HG02970 (cell line): ENCODE data around the gene ADGRA1.

Experiments used
- ATAC-seq: cut with Tn5 transposase; IDR thresholded peaks from one replicate; pipeline ENCODE4 v1.9.1; 2021; ENCODE audit warnings: mild to moderate bottlenecking, moderate library complexity, moderate number of reproducible peaks; ENCODE audit not compliant: unreplicated experiment, low FRiP score

The ADGRA1 gene

DNA sequence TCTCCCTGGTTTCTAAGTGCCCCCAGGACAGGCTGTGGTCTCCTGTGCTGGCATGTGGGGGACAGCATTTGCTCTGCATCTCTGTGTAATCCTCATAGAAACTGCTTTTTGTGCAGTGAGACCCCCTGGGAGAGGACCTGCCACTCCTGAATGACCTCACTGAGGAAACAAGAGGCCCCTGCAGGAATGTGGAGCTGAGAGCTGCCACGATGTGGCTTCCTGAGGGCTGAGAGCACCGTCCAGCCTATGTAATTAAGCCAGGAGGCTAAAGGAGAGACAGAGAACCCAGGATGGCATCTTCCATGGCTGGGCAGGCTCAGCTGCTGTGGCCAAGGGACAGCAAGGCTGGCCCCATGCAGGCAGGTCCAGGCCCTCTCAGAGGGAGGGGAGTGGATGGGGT lies 32.3 kb upstream of the ADGRA1 start:
- no peak for ATAC-seq

GRCh38 chr10:133056001-133056400 lies 31.7 kb upstream of the ADGRA1 start:
- ATAC-seq = no peak

GRCh38 chr10:133056651-133057178 lies 31.0 kb upstream of the ADGRA1 start:
- no peak for ATAC-seq

GRCh38 chr10:133058331-133059092 lies 29.2 kb upstream of the ADGRA1 start:
- no peak for ATAC-seq

DNA sequence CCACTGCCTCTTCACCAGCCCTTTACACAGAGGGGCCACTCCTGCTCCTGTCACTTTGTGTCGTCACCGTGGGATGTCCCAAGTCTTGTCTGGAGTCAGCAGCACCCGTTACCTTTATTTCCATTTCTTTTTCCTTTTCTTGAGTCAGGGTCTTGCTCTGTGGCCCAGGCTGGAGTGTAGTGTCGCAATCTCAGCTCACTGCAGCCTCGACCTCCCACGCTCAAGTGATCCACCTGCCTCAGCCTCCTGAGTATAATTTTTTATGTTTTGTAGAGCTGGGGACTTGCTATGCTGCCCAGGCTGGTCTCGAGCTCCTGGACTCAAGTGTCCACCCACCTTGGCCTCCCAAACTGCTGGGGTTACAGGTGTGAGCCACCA lies 28.6 kb upstream of the ADGRA1 start:
- ATAC-seq = no peak

GRCh38 chr10:133059571-133059970 lies 28.2 kb upstream of the ADGRA1 start:
- ATAC-seq = no peak

DNA sequence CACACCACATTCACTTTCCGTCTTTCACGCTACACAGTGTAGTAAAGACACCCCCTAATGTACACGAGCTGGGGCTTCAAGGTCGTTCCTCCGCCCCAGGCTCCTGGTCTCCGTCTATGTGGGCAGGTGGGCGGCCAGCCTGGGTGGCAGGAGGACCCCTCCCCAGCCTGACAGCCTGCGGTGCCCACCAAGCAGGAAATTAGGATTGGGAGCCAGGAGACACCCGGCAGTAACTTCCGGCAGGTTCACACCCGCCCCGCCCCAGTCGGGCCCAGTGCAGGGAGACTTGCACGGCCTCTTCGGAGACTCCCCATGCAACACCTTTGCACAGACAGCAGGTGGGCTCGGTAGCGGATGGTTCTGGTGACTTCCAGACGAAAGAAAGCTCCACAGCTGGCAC lies 27.7 kb upstream of the ADGRA1 start:
- ATAC-seq = no peak

DNA sequence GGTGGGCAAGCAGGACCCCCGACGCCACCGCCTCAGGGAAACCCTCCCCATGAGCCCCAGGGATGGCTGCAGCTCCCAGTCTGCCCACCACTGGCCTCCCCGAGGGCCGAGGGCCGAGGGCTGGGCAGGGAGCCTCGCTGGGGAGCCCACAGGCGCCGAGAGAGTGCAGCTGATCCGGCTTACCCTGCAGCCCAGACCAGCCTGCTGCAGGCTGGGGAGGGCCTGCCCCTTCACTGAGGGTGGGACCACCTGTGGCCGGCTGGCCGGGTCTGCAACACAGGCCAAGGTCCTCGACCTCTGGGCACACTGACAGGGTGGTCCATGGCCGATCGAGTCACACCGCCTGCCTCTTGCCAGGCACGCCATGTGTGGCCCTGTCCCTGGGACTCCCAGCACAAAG lies 27.3 kb upstream of the ADGRA1 start:
- ATAC-seq = no peak

GRCh38 chr10:133060881-133061280 lies 26.8 kb upstream of the ADGRA1 start:
- no peak for ATAC-seq

- no peak for ATAC-seq
Measured at GRCh38 chr10:133061296-133062038, 26.3 kb upstream of the ADGRA1 start.

DNA sequence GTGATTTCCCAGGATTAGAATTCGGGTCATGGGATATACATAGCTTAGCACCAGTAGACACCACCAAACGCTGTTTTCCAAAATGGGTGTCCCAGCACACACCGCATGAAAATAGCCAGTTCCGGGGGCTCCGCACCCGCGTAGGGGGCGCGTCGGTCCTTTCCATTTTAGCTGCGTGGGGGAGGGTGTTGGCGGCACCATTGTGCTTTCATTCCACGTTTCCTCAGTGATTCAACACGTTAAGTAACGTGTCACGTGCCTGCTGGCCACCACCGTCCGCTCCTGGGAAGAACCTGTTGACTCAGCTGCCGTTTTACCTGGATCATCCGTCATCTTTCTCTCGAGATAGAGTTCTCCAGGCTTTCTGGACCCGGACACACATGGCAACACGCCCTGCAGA lies 25.6 kb upstream of the ADGRA1 start:
- ATAC-seq = no peak

GRCh38 chr10:133062635-133063034 lies 25.1 kb upstream of the ADGRA1 start:
- no peak for ATAC-seq

- ATAC-seq = no peak
Measured at GRCh38 chr10:133067149-133068105, 20.3 kb upstream of the ADGRA1 start.

DNA sequence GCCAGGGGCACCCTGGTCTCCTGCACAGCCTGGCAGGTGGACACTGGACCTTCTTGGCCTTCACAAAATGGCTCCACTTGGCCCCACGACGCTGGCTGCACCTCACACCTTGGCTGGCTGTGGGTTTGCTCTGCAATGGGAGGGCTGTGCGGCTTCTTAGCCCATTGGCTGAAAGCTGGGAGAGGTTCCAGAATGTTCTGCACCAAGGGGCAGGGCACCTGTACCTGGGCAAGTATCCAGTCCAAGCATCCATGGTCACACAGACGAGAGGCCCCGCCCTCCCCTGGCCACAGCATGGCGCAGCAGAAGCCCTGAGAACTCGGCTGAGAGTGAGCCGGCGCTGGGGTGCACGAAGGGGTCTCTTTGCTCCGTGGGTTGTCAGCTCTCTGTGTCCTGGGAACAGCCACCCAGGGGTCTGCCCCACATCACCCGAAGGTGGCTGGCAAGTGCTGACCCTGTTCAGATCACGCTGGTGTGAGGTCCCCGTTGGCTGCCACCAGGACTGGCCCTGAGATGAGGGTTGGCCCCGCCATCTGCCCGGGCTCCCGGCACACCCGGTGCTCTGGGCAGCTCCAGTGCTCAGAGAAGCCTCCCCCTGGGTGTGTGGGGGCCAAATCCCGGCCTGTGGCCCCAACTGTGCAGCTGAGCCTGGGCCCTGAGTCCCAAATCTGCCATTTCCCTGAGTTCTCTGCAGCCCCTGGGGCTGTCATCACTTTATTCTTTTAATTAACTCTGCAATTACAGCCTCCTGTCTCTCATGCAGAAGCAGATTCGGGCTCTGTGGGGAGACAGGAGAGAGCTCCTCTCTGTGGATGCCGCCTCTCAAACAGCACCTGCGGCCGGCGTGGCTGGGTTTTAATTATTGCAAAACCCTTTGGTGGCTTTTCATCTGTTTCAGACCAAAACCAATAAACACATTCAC lies 19.4 kb upstream of the ADGRA1 start:
- ATAC-seq = no peak

DNA sequence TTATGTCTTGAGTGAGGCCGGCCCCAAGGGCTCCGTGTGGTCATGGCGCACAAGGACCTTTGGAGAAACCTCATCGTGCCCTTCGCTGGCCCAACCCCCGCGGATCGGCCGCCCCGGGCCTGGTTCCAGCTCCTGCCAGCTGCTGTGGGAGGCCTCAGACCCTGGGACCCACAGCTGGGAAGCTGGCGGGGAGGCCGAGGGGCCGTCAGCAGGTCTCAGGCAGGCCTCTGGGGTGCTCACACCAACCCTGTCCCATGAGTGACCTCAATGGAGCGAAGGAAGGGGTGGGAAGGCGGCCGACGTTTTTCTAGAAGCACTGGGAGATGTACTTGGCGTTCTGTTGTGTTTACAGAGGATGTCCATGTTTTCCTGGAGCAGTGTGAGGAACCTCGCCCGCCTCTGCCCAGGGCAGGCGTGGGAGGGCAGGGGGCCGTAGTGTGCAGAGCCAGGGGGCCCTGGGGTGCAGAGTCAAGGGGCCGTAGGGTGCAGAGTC lies 18.6 kb upstream of the ADGRA1 start:
- ATAC-seq = no peak

- no peak for ATAC-seq
Measured at GRCh38 chr10:133070405-133070804, 17.3 kb upstream of the ADGRA1 start.

- no peak for ATAC-seq
Measured at GRCh38 chr10:133070810-133071209, 16.9 kb upstream of the ADGRA1 start.

GRCh38 chr10:133071733-133072132 lies 16.0 kb upstream of the ADGRA1 start:
- ATAC-seq = no peak

DNA sequence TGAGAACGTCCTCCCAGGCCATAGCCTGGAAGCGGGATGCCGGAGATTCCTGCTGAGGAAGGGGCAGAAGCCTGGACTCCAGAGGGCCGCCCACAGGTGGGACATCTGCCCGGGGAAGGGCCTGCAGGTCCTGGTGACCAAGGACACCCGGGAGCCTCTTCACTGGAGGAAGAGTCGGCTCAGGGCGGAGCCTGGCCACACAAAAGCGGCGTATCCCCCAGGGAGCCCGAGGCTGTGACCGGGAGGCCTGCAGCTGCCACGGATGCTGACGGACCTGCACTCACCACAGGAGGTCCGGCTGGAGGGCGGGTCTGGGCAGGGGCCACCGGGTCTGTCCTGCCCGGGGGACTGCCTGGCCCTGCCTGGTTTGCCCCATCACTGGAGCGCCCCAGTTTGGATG lies 15.5 kb upstream of the ADGRA1 start:
- no peak for ATAC-seq
